Suprapubic skin (tissue), 4 donors: ENCODE data around the gene SLC38A3. TPM values are rescaled to one million over a fixed set of nuclear protein-coding genes. Genes with fewer than 3 reads are reported as not detected.

Experiments used
- DNase-seq, 2 donors: peaks; one replicate each; pipeline ENCODE4 v3.0.0-alpha.2; 2019; ENCODE audit warnings: low spot score in 2 of 2
- H3K27ac ChIP-seq: fragments of 200-600 bp; sonication (generic); one replicate; pipeline ENCODE4 v1.5.1; 2019
- H3K27me3 ChIP-seq: fragments of 200-600 bp; sonication (generic); one replicate; pipeline ENCODE4 v1.5.1; 2019
- H3K36me3 ChIP-seq: fragments of 200-600 bp; sonication (generic); one replicate; pipeline ENCODE4 v1.5.1; 2019
- H3K4me1 ChIP-seq: fragments of 200-600 bp; sonication (generic); one replicate; pipeline ENCODE4 v1.5.1; 2019
- H3K4me3 ChIP-seq: fragments of 200-600 bp; sonication (generic); one replicate; pipeline ENCODE4 v1.5.1; 2019; ENCODE audit warnings: mild to moderate bottlenecking
- H3K9me3 ChIP-seq: fragments of 200-600 bp; sonication (generic); one replicate; pipeline ENCODE4 v1.5.1; 2019
- CTCF ChIP-seq, 2 donors: fragments of 200-600 bp in 1 of 2; fragments of 450-650 bp in 1 of 2; sonication (generic) in 1 of 2; IDR thresholded peaks; one replicate each; pipeline ENCODE4 v1.5.1; 2016 to 2019; ENCODE audit warnings: antibody characterized with exemption in 2 of 2, mild to moderate bottlenecking in 1 of 2, moderate library complexity in 1 of 2
- EP300 ChIP-seq: sonication (generic); formaldehyde crosslinking; IDR thresholded peaks from one replicate; pipeline ENCODE4 v1.6.1; 2017; ENCODE audit warnings: antibody characterized with exemption
- POLR2A ChIP-seq, 2 donors: fragments of 450-650 bp; IDR thresholded peaks; one replicate each; pipeline ENCODE4 v1.6.1; 2017; ENCODE audit warnings: antibody characterized with exemption in 2 of 2, mild to moderate bottlenecking in 2 of 2, moderate library complexity in 2 of 2
- POLR2AphosphoS5 ChIP-seq, 3 donors: sonication (generic); formaldehyde crosslinking; IDR thresholded peaks; one replicate each; pipeline ENCODE4 v1.6.1; 2017; ENCODE audit warnings: antibody characterized with exemption in 3 of 3
- WGBS: methylation state at CpG from one replicate; pipeline ENCODE4 v1.1.5; 2018; 5-methylcytosine and 5-hydroxymethylcytosine counted together
- total RNA-seq, 4 donors: library from RNA; depleted of rRNA; stranded (reverse); fragments of >200 nt; gene quantifications; one replicate each; pipeline ENCODE4 v1.1.0, GENCODE V29; 2016

Gene SLC38A3
- total RNA-seq, 4 donors from 2014 or later = 0.25 to 2.2 (median 1.00) TPM

- Histone ChIP-seq H3K4me3 (no peak overlapping the region), H3K9me3 (no peaks in the 10 kb centered on the region), H3K27me3 (peaks cover 54% of the 10 kb centered on the region), H3K4me1 (peaks cover 23% of the 10 kb centered on the region), H3K36me3 (no peaks in the 10 kb centered on the region), H3K27ac (no peak overlapping the region)
- TF ChIP-seq EP300 (no peak), CTCF (IDR thresholded peaks at IDR 0.05) (peak; percentile 69 to 70)
- 13% methylated on average over 11 of the region's 70 CpGs for WGBS
- DNase-seq = no peak
These were observed 10.8 kb upstream of the SLC38A3 start for GRCh38 chr3:50194128-50194902.

GRCh38 chr3:50194903-50195500, 10.1 kb upstream of the SLC38A3 start:
- whole genome bisulfite sequencing = 57% methylated on average over 14 of the region's 14 CpGs
- H3K9me3 ChIP-seq = no peaks in the 10 kb centered on the region
- DNase-seq = no peak
- TF ChIP-seq EP300 = no peak
- no peak for TF ChIP-seq POLR2A (IDR thresholded peaks at IDR 0.05)
- TF ChIP-seq POLR2AphosphoS5 (IDR thresholded peaks at IDR 0.05) = no peak
- no peak for TF ChIP-seq CTCF (IDR thresholded peaks at IDR 0.05)
- H3K27me3 ChIP-seq = peaks cover 55% of the 10 kb centered on the region
- H3K4me3 ChIP-seq = no peak overlapping the region
- H3K27ac ChIP-seq = no peak overlapping the region
- no peaks in the 10 kb centered on the region for H3K36me3 ChIP-seq
- peaks cover 23% of the 10 kb centered on the region for H3K4me1 ChIP-seq

DNA sequence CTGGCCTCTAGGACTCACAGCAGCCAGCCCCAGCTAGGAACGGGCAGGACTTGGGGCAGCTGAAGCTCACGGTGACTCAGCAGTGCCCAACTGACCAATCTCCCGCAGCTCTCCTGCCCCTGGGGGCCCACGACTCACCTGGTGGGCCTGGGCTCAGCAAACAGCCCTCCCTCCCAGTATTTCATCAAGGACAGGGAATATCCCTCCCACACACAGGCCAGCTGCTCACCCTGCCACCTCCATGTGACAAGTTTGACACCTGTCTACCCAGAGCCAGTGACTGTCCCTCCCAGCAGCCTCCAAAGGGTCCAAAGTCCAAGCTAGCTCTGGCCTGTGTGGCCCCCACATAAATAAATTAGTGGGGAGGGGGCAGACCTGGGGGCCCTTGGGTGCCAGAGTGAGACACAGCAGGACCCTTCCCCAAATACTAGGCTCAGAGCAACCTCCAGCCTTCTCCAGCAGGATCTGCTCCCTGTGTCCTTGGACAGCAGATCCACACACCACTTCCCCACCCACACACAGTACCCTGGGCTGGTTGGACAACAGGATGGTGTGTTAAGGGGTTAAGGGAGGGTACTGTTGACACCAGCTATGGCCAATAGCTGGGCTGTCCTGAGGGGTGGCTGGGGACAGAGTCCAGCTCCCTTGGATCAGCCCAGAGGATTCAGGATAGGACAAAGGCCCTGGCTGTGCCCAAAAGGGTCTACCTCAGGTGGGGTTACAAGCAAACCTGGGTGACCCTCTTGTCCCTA, 9.4 kb upstream of the SLC38A3 start:
- DNase-seq = no peak
- Histone ChIP-seq H3K4me1 (peaks cover 23% of the 10 kb centered on the region), H3K27ac (no peak overlapping the region), H3K4me3 (no peak overlapping the region), H3K9me3 (no peaks in the 10 kb centered on the region), H3K36me3 (no peaks in the 10 kb centered on the region), H3K27me3 (peaks cover 56% of the 10 kb centered on the region)
- TF ChIP-seq POLR2A (IDR thresholded peaks at IDR 0.05) (no peak), POLR2AphosphoS5 (IDR thresholded peaks at IDR 0.05) (no peak), EP300 (no peak), CTCF (IDR thresholded peaks at IDR 0.05) (no peak)
- 83% methylated on average over 1 of the region's 4 CpGs for WGBS

DNA sequence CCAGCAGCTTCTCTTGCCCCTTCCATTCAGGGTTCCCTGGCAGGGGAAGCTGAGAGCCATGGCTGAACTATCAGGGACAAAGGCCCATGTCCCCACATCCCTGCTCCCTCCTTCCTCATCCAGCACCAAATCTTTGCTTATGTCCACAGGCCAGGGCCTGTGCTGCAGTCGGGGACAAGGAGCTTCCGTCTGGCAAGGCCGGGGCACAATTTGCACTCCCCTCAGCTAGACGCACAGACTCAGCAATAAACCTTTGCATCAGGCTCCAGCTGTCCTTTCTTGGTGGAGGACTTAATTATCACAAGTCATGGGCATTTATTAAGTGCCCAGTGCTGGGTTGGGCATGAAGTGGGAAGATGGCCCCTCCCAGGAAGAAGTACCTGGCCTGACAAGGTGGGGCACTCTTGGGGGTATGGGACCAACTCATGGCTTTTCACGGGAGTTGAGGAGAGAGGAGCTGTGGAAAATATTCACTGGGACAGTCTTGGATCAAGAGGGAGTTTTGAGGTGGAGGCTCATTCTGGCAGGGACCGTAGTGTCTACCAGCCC, 8.7 kb upstream of the SLC38A3 start:
- Histone ChIP-seq H3K4me1 (peaks cover 23% of the 10 kb centered on the region), H3K36me3 (no peaks in the 10 kb centered on the region), H3K9me3 (no peaks in the 10 kb centered on the region), H3K27me3 (peaks cover 62% of the 10 kb centered on the region), H3K4me3 (no peak overlapping the region), H3K27ac (no peak overlapping the region)
- TF ChIP-seq EP300 (no peak), CTCF (IDR thresholded peaks at IDR 0.05) (no peak), POLR2AphosphoS5 (IDR thresholded peaks at IDR 0.05) (no peak), POLR2A (IDR thresholded peaks at IDR 0.05) (no peak)
- no peak for DNase-seq
- 64% methylated on average over 6 of the region's 6 CpGs for WGBS
